HCEC 1CT (cell line): Measurements from ENCODE around the gene DCTN2.
"Not testable (repeated sequence)": the region's sequence is repeated elsewhere in the genome, so short reads cannot be mapped to it uniquely, and the experiment has no call there.

Experiments
- DNase-seq: peaks from one replicate; pipeline ENCODE4 v3.0.0-alpha.2; 2017

DCTN2 gene

DNA sequence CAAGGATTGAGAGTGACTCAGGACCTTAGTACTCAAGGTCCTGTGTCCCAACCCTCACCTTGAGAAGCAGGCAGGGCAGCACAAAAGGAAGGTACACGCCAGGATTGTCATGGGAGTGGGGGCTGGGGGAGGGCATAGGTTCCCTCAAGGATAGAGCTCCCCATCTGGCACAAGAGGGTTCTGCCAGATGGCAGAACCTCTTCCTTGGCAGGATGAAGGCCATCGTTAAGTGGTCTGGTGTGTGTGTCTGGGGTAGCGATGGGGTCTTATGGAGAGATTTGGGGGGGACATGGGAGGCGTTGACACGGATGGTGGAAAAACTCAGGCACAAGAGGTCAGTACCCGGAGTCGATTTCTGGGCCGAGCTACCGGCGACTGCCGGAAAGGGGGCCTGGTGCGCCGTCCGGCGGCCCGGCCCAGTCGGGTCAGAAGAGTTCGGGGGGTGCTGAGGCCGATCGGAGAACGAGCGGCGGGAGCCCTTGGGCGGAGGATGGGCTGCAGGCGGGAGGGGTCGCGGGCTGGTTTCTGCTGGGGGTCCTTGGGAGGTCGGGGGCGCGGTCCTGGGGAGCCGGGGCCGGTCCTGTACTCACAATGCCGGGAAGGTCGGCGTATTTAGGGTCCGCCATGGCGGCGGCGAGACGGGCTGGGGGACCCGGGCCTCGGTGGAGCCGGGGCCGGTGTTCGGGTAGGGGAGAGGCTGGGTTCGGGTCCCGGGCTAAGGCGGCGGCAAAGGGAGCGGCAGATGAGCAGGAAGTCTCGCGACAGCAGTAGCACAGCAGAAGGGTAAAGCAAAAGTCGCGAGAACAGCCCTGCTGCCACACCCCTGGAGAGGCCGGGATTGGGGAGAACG, at the start of gene DCTN2:
DCTN2 (minus strand) TSS at position 755 of the 850 bp plus-strand sequence; CDS start at position 626, 129 bp downstream.
- DNase-seq, result peak; percentile 98

DNA sequence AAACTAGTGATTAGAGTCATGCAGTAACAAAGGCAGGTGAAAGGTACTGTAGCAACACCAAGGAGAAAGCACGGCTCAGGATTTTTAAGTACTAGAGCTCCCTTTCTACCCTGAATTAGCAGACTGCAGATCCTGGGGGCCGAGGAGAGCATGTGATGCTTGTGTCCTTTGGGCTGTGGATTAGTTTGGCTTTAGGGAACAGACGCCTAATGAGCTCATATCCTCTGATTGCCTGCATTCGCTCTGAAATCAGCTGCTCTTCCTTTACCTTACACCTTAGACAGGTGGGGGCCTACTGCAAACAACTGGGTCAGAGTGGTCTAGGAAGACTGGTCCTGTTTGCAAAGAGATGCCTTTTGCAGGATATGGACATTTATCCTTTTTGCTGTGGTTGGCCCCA, 46.2 kb upstream of the DCTN2 start:
- DNase-seq, result no peak

DNA sequence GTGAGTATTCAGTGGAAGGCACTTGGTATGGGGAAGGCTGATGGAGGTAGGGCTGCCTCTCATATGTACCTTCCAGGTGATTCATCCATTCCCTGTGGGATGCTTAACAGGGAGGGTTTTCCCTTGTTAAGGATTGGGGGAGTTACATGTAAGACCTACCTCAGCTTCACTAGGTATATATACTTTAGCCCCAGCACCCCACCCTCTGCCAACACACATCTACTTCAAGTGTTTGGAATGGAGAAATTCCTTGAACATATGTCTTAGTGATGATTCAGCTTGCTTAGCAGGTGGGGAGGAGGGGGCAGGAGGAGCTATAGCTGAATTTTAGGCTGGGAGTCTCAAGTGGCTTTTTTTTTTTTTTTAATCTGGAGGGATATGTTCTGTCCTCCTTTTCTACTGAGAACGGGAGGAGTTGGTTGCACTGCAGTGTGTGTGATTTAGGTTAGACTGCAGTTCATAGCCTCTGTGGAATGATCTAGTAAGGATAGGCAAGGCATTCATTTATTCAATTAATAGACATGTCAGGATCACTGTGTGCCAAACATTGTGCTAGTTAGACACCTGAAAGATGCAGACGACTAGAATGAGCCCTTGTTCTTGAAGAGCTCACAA, 45.7 kb upstream of the DCTN2 start:
- peak; percentile 38 for DNase-seq

DNA sequence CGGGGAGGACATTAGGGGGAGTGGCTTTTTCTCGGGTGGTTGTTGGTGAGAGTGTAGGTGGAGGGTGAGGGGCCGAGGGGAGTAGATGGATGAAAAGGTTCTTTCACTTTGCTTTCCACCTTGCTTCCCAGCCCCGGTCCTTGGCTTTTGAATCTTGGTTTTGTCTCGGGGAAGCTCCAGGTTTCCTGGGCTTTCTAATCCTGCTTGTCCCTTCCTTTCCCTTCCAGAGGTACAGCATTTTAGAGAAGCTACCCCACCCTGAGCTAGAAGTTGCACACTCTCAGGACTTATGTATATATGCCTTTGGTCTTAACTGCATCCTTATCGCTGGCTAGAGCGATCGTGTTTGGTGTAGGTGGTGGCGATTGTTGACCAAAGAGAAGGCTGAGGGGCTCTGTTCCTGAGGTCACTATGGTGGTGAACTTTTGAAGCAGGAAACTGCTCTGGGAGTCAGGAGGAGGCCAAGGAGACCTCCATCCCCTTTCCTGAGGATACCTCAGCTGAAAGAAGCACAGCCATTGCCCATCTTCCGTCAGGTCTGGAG, 44.9 kb upstream of the DCTN2 start:
- no peak for DNase-seq

DNA sequence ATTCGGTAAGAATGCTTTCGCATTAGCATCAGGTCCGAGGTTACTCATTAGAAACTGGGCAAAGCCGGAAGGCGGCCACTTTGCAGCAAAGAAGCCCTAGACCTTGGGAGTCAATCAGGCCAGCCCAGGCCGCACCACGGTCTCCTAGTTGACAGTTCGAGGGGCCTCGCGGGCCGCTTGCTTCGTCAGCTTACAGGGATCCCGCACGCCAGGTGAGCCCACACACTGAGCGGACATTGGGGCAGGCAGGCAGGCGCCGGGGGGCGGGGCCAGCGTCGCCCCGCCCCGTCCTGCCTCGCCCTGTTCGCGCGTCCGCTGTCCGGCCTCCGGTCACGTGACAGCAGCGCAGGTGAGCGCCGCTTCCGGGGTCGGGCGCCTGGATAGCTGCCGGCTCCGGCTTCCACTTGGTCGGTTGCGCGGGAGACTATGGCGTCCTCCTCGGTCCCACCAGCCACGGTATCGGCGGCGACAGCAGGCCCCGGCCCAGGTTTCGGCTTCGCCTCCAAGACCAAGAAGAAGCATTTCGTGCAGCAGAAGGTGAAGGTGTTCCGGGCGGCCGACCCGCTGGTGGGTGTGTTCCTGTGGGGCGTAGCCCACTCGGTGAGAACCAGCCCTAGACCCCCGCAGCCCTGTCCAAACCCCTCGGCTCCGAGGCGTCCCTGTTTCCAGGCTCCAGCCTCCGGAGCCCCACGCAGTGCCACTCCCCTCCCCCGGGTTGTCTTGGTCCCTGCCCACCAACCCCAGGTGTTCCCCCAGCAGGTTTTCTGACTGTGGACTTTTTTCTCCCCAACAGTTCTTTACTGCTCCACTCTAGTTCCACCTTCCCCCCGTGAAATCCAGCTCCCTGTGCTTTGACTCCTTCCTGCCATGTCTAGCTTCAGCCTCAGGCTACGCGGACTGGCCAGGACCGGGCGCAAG, 44.1 kb upstream of the DCTN2 start, which contains the start of gene PIP4K2C:
PIP4K2C (plus strand) TSS at position 329 of the 918 bp plus-strand sequence; CDS start at position 427, 98 bp downstream.
- DNase-seq, result peak; percentile 28

DNA sequence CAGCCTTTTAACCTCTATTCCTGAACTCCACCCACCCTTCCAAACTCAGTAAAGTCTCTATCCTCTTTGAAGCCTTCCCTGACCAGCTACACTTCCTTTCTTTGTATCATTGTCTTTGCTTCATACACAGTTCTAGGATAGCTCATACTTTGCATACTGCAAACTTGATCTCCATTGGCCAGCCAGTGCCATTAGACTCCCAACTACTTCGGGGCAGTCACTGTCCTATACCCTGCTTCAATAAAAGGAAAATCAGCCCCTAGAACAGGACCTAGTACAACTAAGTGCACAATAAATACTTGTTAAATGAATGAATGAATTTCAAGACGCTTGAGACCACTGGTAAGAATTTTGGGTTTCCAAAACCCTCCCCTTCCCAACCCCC, 43.5 kb upstream of the DCTN2 start:
- DNase-seq, result no peak

DNA sequence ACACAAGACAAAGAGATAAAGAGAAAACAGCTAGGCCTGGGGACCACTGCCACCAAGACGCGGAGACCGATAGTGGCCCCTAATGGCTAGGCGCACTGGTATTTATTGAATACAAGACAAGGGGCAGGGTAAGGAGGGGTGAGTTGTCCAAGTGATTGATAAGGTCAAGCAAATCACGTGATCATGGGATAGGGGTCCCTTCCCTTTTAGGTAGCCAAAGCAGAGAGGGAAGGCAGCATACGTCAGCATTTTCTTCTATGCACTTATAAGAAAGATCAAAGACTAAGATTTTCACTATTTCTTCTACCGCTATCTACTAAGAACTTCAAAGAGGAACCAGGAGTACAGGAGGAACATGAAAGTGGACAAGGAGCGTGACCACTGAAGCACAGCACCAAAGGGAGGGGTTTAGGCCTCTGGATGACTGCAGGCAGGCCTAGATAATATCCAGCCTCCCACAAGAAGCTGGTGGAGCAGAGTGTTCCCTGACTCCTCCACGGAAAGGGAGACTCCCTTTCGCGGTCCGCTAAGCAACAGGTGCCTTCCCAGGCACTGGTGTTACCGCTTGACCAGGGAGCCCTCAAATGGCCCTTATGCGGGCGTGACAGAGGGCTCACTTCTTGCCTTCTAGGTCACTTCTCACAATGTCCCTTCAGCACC, 42.1 kb upstream of the DCTN2 start:
- DNase-seq, result not testable (repeated sequence)

DNA sequence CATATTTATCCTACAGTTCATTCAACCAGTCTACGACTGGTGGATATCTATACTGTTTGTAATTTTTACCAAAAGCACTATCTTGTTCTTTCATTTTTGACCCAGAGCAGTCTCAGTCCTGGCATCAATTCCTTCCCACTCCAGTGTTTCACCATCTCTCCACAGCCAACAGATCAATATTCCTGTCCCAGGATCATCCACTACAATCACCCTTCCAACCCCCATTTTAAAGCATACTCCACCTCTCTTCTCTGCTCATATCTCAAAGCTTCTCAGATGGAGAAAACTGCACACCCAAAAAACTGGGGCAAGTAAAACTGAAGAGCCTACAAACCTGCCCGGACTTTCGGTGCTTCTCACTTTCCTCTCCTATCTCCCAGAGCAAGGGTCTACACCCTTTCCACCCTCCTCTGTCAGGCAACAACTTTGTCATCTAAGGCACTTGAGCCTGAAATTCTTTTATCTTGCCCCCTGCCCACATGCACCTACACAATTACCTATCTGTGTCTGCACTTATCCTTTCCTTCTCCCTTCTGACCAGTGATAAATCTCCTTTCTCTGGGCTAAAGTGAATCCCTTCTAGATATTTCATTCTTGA, 39.9 kb upstream of the DCTN2 start:
- DNase-seq, result no peak

DNA sequence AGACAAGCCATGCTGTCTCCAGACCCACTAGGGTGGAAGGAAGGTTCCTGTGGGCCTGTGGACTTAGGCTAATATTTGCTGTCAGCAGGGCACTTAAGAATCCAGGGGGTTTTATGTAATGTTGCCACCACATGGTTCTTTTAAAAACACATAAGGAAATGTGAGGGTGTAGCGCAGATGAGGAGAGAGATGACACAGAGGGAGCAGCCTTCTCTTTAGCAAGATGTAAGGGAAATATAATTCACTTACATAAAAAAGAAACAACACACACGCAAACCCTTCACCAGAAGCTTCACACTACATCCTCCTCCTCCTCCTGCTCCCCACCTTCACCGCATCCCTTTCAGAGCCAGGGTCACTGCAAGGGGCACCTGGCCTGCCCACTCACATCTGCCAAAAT, 39.1 kb upstream of the DCTN2 start:
- no peak for DNase-seq

DNA sequence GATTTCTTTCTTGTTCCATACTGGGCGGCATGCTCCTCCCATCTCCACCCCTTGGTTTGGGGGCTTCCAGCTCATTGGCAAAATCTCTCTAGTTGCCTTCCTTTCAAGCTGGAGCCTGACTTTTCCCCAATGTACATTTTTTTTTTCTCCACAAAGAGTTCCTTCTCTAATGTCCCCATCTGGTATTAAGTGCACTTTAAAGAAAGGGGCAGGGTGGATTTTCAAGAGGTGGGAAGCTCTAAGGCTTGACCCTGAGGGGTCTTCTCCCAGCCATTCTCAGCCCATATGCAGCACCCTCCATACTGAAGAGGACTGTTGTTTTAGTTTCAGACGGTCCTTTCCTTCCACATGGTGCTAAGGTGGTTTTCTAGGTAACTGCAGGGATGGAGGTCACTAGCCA, 38.2 kb upstream of the DCTN2 start:
- DNase-seq, result no peak

DNA sequence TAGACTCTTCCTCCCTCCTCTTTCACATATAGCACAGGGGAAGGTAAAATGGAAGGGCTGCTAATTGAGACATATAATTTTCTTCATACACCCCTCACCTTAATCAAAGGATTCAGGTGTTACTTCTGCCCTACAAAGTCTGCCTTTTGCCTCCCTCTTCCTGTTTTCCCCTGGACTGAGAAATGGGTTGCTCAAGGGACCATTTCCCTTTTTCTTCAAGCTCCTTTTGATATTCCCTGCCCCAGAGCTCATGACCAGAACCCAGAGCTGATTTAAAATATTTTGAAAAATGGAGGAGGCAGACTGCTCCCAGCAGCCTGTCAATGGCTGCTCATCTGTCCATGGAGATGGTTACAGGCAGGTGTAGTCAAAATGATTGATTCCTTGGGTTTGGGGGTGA, 37.7 kb upstream of the DCTN2 start:
- DNase-seq, result no peak

DNA sequence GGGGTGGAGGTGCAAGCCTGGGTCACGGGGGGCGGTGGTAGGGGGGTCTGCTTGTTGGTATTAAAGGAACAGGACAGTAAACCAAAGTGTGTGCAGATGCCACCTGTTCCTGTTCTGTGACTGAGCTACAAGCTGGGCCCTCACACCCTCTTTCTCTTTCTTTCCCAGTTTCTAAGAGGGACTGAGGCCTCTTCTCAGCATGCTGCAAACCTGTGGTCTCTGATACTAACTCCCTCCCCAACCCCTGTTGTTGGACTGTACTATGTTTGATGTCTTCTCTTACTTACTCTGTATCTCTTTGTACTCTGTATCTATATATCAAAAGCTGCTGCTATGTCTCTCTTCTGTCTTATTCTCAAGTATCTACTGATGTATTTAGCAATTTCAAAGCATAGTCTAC, 37.1 kb upstream of the DCTN2 start:
- DNase-seq, result no peak

DNA sequence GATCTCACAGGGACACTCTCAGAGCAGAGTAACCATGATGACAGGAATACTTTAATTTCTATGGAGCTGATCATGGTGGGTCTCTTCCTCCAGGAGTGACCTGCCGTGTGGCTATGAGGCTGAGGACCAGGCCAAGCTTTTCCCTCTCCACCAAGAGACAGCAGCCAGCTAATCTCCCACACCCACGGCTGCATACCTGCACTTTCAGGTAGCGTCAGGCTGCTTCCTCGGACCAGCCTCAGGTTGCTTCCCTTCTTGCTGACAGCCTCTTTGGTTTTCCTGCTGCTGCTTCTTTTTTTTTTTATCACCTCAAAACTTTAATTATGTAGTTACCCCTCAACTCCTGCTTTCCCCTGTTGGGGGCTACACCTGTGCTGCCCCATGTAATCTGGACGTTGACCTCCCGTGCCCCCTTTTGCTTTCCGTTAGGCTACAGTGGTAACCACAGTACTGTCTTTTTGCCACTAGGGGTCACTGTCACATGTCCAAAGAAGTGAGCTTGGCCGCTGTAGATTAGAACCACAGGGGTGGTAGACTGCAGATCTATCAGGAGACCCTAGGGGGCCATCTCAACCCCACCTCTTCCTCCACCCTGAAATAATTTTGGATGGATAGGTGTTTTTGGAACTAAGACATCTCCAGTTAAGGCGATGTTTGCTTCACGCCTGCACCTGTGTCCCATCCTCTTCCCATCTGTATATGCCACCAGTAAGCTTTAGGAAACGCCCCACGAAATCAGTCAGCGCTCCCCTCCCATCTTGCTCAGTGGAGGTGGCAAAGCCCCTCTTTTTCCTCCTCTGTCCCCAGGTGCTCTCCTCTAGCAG, 36.2 kb upstream of the DCTN2 start:
- peak; percentile 72 for DNase-seq

DNA sequence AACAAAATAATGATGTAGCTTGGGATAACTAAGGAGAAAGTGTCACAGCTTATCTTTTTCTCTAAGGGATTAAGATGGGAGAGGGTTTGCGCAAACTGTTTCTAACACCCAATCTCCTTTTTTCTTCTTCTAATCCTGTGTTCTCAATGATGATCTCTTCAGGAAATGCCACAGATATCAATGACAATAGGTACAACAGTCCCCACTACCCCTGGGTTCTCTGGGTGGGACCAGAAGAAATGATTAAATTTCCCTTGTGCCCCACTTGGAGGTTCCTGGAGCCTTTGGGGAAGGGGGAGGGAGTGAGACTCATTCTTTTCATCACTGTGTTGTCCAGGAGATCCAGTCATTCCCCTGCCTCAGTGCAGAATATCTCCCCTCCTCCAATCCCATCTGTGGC, 35.4 kb upstream of the DCTN2 start:
- DNase-seq, result no peak

DNA sequence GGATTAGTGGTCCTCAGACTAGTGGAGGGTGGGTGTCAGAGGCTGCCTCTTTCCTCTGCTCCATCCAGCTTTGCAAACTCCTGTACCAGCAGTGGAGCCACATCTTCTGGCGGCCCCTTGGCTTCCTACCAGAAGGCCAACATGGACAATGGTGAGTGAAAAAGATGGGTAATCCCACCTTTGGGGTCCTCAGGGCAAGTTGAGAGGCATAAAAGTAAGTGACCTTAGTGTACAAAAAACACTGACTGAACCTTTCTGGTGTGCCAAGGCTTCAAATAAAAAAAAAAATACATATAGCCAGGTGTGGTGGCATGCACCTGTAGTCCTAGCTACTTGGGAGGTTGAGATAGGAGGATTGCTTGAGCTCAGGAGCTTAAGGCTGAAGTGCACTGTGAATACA, 34.8 kb upstream of the DCTN2 start:
- DNase-seq, result no peak

DNA sequence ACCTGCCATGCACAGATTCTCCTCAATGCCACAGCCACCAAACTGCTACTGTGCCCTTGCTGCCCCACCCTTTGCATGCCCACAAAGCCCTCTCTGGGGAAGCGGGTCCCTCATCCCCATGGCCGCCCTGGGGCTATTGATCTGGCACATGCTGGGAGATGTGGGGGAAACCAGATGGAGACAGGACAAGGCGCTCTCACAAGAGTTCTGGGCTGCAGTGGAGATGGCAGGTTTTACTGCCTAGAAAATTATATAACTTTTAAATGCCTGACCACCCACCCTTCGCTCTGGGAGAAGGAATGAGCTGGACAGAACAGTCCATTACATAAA, 33.4 kb upstream of the DCTN2 start:
- DNase-seq, result no peak

DNA sequence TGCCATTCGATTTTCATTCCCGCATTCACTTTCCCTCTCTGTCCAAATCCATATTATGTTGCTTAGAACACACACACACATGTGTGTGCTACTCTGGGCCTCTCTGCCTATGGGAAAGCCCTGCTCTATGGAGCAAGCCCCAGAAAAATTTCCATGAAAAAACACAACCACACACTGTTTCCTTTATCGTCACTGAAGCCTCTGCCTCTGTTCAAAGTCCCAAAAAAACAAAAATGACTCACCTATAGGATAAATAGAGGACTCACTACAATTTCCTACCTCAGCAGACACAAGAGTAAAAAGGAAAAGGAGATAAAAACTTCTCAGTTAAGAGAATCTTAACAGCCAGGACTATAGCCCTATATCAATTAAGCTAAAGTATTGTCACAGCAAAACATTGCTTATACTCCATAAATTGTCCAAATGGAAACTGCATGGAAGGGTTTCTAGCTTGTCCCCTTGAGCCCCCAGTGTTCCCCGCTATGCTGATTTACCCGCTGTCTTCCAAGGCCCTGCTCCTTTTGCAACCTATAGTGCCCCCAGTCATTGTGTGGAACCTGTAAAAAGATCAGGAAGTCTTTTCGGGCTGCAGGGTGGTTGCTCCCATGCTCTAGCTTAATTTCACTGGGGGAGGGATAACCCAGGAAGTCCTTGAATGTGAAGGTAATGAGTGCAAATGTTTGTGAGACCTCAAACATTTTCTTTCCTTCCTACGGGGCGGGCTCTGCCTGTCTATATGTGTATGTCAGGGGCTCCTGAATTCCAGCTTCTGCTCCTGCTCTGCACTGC, 32.9 kb upstream of the DCTN2 start:
- DNase-seq, result no peak

DNA sequence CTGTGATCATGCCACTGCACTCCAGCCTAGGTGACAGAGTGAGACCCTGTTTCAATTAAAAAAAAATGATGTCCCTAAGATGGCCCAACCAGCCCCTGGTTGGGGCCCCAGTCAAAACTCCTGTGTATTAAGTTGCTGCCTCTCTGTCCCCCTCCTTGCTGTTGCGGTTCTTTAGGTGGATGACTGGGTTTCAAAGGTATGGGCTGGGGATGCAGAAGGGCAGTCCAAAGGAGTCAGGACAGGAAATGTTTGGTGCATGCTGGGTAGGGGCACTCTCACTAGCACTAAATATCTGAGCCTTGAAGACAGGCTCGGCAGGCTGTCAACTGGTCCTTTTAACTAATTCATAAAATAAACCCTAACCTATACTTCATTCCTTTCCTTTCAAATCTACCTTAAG, 32.0 kb upstream of the DCTN2 start:
- no peak for DNase-seq

DNA sequence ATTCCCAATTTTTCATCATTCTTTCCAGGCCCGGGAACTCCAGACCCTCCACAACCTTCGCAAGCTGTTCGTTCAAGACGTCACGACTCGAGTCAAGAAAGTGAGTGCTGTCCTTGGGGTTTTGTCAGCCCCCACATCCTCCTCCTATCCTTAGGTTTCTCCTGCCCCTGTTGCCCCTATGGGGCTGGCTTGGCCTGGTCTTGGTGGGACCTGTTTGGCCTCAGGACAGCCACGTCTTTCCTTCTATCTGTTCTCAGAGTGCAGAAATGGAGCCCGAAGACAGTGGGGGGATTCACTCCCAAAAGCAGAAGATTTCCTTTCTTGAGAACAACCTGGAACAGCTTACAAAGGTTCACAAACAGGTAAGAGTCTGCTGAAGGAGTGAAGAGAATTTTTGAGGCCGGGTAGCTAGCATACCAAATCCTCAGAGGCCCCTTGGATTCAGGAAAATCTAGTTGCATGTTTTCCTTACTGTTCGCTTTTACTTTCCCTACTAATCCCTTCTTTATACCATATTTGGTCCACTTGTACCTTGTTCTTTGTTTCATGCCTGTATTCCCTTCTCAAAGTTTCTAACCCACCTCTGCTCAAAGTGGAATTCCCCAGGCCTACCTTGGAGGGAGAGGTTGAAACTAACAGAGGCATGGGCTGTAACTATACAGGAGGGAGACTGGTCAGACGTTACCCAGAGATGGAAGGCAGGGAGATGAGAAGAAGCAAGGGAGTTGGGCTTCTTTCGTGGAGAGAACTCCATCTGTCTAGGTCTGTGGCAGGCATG, 31.2 kb upstream of the DCTN2 start:
- DNase-seq, result no peak
